GM10266 (cell line): ENCODE measurements around the gene NUP210.

Experiments
- DNase-seq: peaks from one replicate; pipeline ENCODE4 v3.0.0; 2012; ENCODE audit errors: extremely low spot score
- TF ChIP-seq, protein P1 (sequence below): IDR thresholded peaks from 2 replicates; pipeline ENCODE4 v1.5.1; 2012; ENCODE audit warnings: mild to moderate bottlenecking, low read depth; ENCODE audit not compliant: control insufficient read depth, insufficient read depth; ENCODE audit errors: missing control alignments

NUP210 gene

DNA sequence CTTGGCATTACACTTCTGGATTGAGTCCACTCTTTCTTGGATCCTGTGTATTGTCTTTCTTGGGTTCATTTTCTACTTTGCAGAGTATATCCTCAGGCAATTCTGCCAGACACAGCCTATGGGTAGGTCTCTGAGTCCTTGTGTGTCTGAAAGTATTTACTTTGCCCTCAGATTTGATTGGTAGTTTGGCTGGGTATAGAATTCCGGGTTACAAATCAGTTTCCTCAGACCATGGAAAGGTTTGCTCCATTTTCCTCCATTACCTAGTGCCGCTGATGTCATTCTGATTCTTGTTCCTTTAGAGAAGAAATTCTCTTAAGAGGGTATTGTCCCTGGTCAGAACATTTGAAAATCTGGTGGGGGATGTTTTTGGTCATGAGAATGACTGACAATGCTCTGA is 133.2 kb downstream of the NUP210 start:
- no peak for DNase-seq
- TF ChIP-seq, protein P1, sequence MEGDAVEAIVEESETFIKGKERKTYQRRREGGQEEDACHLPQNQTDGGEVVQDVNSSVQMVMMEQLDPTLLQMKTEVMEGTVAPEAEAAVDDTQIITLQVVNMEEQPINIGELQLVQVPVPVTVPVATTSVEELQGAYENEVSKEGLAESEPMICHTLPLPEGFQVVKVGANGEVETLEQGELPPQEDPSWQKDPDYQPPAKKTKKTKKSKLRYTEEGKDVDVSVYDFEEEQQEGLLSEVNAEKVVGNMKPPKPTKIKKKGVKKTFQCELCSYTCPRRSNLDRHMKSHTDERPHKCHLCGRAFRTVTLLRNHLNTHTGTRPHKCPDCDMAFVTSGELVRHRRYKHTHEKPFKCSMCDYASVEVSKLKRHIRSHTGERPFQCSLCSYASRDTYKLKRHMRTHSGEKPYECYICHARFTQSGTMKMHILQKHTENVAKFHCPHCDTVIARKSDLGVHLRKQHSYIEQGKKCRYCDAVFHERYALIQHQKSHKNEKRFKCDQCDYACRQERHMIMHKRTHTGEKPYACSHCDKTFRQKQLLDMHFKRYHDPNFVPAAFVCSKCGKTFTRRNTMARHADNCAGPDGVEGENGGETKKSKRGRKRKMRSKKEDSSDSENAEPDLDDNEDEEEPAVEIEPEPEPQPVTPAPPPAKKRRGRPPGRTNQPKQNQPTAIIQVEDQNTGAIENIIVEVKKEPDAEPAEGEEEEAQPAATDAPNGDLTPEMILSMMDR, result no peak

DNA sequence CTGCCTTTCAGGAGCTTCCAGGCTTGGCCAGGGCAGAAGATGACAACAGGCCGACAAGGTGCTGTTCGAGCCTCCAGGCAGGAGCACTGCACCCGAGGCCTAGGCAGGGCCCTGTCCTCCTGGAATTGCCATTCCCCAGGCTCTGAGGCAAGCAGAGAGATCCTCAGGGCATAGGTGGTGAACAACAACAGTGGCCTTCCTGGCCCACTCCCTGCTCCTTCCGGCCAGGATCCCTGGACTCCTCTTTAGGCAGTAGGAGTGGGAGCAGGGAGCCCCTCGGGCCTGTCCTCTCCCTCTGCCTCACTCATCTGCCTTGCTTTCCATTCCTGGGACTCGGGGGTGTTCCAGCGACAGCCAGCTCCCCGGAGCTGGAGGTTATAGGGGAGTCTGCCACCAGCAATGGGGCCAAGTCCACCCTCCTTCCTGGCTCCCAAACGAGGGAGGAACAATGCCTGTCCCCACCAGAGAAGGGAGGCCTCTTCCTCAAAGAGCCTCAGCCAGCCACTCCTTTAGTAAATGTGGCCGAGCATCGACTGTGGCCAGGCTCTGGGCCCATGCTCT is 135.0 kb downstream of the NUP210 start:
- DNase-seq, result no peak
- TF ChIP-seq, protein P1, result no peak

DNA sequence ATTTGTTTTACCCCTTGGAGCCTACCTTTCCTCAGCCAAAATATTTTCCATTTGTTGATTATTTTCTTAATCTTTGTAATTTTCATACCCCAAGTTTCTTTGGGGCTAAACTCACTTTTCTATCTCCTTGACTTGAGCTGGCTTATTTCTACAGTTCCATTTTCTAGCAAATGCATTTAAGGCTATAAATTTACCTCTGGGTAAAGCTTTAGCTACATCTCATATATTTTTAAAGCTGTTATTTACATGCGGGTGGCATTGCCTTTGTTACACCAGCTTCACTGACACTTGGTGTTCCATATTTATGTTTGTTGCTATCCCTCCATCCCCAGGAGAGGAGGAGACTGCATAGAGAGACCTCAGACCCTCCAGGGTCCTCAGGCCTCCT is 136.3 kb downstream of the NUP210 start:
- DNase-seq, result no peak
- TF ChIP-seq, protein P1, result no peak

DNA sequence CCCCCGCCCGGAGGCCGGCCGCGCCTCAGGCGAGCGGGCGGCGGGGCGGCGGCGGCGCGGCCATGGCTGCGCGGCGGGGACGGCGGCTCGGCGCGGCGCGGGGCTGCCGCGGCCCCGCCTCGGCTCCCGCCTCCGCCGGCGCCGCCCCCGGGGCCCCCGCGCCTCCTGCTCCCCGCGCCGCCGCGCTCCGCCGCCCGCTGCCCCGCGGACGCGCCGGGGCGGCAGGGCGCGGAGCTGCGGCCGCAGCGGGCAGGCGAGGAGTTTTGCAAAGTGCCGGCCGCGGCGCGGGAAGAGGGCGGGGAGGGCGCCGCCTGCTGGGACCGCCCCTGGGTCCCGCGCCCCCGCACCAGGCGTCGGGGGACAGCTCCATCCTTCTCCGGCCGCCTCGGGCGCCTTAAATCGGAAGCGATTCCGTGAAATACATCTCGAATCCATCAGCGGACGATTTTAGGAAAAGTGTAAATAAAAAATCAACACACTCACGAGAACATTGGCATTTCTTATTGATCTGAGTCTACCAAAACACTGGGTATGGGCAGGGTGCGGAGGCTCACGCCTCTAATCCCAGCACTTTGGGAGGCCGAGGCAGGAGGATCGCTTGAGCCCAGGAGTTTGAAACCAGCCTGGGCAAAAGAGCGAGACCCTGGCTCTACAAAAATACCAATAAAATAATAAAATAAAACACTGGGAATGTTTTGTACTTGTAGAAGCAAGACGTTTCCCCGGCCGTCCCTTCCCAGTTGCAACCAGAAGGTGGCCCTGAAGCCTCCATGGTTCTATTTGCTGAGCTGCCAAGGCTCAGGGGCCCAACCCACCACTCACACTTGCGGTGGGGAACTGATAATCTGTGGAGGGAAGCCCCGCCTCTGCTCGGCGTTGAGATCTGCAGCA is 136.9 kb downstream of the NUP210 start:
- TF ChIP-seq, protein P1, result peak; percentile 22
- peak; percentile 71 for DNase-seq

DNA sequence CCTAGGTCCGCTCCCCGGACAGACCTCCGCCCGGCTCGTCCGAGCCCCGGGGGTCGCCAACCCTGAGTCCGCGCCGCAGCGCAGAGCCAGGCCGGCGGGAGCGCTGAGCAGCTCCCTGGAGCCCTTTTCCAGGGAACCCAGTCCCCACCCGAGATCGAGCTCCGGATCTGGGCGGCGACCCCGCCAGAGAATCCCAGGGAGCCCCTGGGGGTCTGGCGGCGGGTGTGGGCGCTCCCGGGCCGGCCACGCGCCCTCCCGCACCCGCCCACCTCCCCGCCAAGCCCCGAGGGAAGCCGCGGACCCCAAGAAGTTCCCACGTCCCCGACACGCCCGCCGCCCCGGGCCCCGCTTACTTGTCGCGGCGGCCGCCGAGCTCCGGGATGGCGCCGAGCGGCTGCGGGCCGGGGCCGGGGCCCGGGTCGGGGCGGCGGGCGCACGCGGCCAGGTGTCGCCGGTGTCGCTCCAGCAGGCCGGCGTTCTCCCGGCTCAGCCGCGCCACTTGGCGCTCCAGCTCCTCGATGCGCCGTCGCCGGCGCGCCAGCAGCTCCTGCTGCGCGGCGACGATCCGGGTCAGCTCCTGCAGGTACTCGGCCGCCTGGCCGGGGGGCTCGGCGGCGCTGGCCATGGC is 137.7 kb downstream of the NUP210 start:
- TF ChIP-seq, protein P1, result no peak
- peak; percentile 63 for DNase-seq

DNA sequence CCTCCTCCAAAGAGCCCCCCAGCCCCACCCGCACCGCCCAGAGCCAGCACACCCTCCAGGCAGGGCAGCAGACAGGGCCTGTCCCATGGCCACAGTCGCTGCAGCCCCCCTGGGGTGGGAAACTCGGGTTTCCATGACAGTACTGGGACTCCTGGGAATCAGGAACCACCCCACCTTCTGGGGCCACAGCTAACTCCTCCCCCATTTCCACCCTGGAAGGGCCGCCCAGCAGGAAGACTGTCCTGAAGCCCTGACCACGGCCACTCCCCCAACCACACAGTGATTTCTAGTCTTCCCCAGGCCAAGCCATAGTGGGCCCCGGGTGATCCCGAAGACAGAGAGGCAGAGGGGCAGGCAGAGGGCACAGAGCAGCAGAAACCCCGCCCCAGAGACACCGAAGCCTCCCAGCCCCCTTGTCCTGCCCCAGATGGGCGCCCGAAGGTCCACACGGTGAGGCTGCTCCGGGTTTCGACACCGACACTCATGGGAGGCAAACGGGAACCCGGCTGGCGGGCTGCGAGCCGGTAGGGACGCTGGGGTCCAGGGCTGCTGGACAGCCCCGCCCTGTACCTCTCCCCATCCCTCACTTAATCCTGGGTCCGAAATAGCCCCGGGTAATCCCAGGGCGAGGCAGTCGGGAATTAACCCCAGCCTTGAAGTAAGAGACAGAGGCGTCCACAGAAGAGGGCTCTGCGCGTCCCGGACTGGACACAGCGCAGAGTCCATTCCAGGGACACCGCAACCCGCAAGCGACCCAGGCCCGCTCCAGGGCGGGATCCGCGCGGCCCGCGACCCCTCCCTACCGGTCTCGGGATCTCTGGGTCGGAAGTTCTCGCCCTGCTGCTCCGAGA is 138.4 kb downstream of the NUP210 start:
- DNase-seq, result peak; percentile 42
- TF ChIP-seq, protein P1, result no peak
